NCI-H345 (cell line): Measurements from ENCODE around the gene SGF29.
A peak's percentile ranks its signal among the peaks of the same experiment; 100 is the strongest.
"Not testable (repeated sequence)": the region's sequence is repeated elsewhere in the genome, so short reads cannot be mapped to it uniquely, and the experiment has no call there.

ENCODE experiments used
- DNase-seq: peaks from one replicate; lab custom pipeline; 2025; lab: John Stamatoyannopoulos, UW

SGF29 gene

DNA sequence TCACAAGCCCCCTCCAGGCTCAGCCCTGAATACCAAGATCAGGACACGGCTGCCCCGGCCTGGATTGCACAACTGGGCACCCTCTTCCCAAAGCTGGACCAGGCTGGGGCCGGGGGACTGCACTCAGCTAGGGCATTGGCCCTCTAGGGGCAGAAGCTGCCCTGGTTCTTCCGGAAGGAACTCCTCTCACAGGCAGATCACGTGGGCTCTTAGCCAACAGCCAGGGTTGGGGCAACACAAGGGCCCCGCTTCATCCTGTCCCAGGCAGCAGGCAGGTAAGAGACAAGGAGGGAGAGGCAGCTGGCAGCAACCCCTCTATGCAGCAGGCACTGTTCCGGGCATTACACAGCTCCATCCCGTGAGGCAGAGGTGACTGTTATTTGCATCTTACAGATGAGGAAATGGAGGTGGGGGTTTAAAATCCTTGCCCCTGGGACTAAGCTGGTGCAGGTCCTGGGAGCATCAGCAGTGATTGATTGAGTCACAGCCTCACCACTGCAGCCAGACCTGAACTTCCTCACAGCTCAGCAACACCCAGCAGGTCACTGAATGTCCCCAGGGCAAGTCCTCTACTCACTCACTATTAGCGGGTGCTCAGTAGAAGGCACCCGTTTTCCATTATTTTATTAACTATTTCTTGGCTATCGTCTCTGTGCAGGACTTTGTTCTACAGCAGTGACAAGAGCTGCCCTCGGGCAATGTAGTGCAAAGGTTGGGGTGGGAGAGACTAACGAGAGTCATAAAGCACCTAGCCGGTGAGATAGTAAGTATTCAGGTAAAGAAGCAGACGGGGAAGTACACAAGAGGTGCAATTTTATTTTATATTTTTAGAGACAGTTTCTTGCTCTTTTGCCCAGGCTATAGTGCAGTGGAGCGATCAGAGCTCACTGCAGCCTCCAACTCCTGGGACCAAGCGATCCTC, 58.9 kb downstream of the SGF29 start:
- not testable (repeated sequence) for DNase-seq

DNA sequence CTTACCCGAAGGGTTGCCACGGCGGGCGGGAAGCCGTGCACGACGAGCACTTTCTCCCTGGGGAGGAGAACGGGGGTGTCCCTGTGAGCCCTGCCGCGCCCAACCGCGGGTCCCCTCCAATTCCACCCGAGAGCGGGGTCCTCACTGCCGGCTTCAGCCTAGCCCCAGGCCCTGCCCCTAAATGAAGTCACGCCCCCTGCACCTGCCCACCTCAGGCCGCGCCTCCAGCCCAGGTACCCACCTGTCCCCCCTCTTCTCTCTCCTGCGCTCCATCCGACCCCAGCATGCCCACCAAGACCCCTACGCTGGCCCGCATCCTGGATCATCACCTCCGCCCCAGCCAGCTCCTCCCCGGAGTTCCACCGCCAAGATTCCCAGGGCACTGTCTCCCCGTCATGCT, 60.2 kb downstream of the SGF29 start:
- DNase-seq = not testable (repeated sequence)

DNA sequence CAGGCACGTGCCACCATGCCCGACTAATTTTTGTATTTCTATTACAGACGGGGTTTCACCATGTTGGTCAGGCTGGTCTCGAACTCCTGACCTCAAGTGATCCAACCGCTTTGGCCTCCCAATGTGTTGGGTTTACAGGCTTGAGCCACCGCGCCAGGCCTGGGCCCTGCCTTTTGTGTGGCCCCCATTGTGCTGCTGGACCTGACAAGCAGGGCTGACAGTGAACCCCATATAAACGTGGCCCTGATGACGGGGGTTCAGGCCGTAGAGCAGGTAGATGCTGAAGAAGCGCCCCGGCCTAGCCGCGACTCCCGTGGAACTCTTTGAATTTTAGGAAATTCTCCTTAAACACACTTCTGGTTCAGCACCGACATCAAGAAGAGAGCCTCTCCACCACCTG, 60.8 kb downstream of the SGF29 start:
- DNase-seq = not testable (repeated sequence)

DNA sequence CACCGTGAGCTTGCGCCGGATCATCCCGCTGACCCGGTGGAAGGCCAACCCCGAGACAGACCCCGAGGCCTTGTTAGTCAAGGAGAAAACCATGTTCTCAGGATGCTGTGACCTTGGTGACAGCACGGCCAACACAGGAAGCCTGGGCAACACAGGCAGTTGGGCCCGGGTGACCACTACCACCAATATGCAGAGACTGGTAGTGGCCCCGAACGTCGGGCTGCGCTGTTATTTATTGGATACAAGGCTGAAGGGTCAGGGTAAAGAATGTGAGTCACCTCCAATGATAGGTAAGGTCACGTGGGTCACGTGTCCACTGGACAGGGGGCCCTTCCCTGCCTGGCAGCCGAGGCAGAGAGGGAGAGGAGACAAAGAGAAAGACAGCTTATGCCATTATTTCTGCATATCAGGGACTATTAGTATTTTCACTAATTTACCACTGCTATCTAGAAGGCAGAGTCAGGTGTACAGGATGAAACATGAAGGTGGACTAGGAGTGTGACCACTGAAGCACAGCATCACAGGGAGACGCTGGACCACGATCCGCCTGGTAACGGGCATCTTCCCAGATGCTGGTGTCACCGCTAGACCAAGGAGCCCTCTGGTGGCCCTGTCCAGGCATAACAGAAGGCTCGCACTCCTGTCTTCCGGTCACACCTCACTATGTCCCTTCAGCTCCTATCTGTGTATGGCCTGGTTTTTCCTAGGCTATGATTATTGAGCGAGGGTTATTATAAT, 61.9 kb downstream of the SGF29 start:
- DNase-seq = peak; percentile 35

DNA sequence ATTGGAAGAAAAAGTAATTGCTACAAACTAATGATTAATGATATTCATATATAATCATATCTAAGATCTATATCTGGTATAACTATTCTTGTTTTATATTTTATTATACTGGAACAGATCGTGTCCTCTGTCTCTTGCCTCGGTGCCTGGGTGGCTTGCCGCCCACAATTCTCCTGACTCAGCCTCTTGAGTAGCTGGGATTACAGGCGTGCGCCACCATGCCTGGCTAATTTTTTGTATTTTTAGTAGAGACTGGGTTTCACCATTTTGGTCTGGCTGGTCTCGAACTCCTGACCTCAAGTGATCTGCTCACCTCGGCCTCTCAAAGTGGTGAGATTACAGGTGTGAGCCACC, 62.5 kb downstream of the SGF29 start:
- not testable (repeated sequence) for DNase-seq

DNA sequence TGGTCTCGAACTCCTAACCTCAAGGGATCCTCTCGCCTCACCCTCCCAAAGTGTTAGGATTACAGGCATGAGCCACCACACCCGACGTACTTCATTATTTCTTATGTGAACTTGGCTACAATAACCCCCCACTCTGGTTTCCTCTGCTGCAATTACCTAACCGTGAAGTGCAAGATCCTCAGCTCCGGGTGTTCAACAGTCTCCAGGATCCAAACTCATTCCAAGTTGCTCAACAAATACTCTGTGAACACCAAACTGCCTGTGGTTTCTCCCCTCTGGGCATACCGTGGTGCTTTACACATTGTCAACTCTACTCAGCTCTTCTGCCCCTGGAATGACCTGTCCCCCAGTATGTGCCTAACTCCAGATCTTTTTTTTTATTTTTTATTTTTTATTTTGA, 62.9 kb downstream of the SGF29 start:
- DNase-seq = no peak

DNA sequence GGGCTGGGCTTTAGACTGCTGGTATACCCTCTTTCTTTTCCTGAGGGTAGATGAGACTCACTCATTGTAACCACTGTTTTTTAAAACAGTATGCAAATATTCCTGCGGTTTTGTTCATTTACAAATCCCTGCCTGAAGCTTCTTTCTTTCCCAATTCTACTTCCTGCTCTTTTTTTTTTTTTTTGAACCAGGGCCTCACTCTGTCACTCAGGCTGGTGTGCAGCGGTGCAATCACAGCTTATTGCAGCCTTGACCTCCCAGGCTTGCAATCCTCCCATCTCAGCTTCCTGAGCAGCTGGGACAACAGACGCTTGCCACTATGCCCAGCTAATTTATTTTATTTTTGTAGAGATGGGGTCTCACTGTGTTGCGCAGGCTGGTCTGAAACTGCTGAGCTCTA, 64.2 kb downstream of the SGF29 start:
- no peak for DNase-seq

DNA sequence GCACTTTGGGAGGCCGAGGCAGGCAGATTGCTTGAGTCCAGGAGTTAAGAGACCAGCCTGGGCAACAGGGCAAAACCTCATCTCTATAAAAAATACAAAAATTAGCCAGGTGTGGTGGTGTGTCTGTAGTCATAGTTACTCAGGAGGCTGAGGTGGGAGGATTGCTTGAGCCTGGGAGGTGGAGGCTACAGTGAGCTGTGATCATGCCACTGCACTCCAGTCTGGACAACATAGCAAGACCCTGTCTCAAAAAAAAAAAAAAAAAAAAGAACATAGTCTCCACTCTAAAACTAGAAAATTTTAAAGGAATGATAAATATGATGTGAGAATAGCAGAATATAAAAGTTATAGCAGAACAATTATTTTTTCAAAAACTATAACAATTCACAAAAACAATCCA, 66.6 kb downstream of the SGF29 start:
- not testable (repeated sequence) for DNase-seq

DNA sequence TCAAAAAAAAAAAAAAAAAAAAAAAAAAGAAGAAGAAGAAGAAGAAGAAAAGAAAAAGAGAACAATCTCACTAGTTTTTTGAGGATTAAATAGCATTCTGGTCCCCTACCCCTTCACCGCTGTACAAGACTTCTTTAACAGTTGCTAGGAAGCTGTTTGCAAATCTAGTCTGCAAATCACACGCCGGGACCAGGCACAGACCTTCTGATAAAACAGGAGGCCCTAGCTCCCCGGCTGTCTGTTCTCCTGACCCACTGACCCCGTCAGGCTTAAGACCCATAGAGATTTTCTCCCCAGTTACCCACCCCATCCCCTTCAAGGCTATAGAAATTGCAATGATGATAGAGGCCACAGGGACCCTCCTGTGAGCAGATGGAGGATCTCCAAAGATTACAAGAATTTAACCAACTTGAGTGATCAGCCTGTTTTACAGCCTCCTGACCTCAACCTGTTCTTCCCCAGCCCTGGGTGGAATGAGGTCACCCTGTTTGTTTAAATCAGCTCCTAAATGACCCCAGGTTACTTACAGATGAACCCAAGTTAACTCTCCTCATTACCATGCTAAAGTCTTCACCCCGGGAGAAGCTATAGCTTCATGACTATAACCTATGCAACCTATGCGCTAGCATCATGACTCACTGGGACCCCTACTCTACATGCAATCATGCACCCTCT, 67.9 kb downstream of the SGF29 start:
- no peak for DNase-seq

DNA sequence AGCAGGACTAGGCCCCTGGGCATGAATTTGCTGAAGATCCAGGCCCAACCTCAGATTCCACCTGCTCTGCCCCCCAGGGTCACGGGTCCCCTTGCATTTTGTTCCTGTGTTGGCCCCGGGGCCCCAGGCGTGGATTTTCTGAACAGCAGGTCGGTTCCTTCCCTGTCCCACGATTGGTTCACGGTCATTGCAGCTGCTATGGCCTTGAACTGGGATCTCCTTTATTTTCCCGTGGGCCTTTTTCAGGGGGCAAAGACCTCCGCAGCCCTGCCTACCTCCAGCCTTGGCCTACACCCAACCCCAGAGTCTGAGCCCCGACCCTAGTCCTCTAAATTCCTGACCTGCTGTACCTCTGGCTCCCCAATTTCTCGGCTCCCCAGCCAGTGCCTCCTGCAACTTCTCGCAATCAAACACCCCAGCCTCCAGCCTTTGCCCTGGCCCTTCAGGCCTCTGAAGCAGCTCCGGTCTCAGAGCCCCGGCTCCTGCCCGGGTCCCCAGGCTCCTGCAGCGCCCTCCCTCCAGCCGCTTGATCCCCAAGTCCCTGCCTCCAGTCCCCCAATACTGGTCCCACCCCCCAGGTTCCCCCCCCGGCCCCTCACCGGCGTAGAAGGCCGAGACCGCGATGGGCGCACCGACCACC, 68.9 kb downstream of the SGF29 start:
- DNase-seq = not testable (repeated sequence)

DNA sequence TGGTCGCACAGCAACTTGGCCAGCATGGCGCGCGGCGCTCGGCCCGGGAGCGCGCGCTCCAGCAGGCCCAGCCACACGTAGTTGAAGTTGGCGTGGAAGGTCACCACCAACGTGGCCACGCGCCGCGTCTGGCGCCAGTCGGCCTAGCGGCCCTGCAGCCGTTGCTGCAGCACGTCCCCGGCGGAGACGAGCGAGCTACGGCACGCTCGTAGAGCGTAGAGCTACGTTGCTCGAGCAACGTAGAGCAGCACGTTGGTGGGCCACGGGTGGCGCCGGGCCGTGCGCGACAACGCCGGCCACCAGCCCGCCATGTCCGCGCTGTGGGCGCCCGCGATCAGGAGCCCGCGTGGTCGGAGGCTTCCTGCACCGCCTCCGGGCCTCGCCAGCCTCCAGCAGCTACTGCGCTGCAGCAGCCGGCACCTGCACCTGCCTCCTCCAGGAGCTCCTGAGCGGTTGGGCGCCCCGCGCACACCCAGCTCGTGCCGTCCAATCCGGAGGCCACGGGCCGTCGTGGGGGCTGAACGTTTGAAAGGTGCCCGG, 69.5 kb downstream of the SGF29 start:
- peak; percentile 69 for DNase-seq

DNA sequence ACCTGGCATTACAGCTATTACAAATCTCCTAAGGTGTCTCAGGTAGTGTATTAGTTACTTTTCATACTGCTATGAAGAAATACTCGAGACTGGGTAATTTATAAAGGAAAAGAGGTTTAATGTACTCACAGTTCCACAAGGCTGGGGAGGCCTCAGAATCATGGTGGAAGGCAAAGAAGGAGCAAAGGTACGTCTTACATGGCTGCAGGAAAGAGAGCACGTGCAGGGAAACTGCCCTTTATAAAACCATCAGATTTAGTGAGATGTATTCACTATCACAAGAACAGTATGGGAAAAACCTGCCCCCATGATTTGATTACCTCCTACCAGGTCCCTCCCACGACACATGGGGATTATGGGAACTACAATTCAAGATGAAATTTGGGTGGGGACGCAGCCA, 77.2 kb downstream of the SGF29 start:
- not testable (repeated sequence) for DNase-seq

DNA sequence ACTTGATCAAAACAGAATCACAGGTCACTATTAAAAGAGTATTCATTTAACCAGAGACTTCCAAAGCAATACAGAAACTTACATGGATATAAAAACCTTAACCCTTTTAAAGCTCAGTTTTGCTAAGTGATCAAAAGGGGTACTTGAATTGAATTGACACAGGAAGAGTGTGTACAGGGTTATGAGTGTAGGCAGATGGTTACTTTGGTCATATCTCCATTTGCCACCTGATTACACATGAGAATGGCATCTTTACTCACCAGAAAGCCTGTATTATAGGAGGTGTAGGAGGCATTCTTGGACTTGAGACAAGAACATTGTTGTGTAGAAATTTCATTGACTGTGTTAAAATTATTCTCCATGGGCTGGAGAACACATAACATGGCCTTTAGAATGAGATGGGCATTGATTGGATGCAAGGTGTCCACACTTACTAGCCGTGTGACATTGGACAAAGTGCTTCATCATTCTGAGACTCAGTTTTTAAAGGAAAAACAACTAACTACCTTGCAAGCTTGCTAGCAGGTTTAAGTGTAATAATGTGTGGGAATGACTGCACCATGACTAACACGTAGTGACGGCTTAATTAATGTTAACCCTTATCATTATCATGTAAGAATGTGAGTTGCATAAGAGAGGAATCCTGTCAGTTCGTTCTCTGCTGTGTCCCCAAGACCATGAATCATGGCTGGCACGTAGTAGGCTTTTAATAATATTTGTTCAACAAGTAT, 82.5 kb downstream of the SGF29 start:
- DNase-seq = not testable (repeated sequence)

DNA sequence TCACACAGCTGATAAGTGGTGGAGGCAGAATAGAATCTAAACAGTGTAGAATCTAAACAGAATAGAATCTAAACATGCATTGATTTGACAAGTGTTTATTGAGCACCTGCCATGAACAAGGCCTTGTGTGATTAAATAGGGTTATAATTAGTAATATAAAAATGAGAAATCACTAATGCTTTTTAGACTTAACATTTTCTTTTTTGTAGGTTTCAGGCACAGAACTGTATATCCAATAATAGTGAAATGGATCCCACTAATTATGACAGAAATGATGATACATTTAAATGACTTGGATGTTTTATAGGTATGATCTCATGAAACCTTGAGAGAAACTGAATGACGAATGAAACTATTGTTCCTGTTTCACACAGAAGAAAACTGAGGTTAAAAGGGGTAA, 84.0 kb downstream of the SGF29 start, which contains the start of gene NPIPB8:
NPIPB8 (plus strand) TSS at position 301 of the 400 bp plus-strand sequence. CDS start 296 bp downstream, outside the sequence.
- not testable (repeated sequence) for DNase-seq

DNA sequence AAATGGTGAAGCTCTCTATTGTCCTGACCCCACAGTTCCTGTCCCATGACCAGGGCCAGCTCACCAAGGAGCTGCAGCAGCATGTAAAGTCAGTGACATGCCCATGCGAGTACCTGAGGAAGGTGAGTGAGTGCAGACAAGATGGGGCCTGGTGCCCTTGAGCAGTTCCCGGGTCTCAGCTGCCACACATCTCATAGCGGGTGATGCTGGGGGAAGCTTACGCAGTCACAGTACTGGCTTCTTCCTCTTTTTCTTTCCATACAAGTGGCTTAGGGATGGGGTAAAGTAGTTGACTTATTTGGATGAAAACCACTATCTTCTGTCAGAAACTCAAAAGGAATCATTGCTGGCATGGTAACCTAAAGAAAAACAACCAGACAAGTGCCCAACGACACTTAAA, 84.6 kb downstream of the SGF29 start:
- not testable (repeated sequence) for DNase-seq

DNA sequence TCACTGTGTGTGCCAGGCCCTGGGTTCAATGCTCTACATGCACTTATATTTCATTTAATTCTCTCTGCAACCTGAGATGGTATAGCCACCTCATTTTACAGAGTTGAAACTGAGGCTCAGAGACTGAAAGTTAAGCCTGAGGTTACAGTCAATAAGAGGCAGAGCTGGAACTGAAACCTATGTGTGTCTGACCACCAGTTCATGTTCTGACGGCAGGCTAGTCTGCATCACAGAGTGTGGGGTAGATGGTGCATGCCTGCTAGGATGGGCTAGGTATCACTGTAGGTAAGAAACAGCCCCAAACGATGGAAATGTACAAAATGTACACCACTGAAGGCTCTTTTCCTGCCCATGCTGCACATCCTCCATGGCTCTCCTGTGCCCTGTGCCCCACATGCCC, 86.2 kb downstream of the SGF29 start:
- DNase-seq = not testable (repeated sequence)
